Measurements from ENCODE around the gene PLAGL1. TPM values are rescaled to one million over a fixed set of nuclear protein-coding genes. Genes with fewer than 3 reads are reported as not detected.

PLAGL1 gene
- total and polyA plus RNA-seq, 2 of the 8 experiments (the other 6 are each of a cell fraction or from before 2014, with no cell fraction given) = 0.94 to 1.1 TPM

DNA sequence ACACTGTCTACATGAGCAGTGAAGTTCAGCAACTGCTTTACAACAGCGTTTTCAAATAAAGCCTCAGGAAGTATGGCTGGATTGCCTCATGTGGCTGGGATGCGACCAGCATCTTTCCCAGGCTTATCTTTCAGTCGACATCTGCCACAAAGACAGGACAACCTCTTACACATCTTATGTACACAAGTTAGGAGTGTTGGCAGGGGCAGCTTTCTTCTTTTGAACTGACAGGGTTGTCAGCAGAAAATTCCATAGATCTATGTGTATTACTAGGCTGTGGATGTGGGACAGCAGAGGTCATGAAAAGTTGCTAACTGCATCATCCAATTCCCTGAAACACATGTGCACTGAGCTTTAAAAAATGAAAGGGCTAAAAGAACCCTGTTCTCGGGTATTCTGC is 48.1 kb downstream of the PLAGL1 start (continued):
- TF ChIP-seq GTF2F1 (IDR thresholded peaks at IDR 0.05; ENCODE audit: borderline replicate concordance, low read depth, low read length) (no peak), CHD2 (IDR thresholded peaks at IDR 0.05; ENCODE audit: low read length) (no peak), SRF (IDR thresholded peaks at IDR 0.05; ENCODE audit: low read depth, low read length) (no peak), SUZ12 (IDR thresholded peaks at IDR 0.05; ENCODE audit: low read length) (0 out of 2 replicates have a peak, but pooled peaks have one; percentile 14), SAP30 (IDR thresholded peaks at IDR 0.05; ENCODE audit: insufficient read depth, insufficient replicate concordance, low read length) (no peak), SIN3A (conservative IDR thresholded peaks at IDR 0.05 in 1 of 2, IDR thresholded peaks at IDR 0.05 in 1 of 2; ENCODE audit: low read depth in 1 of 2, low read length in 2 of 2) (no peak), RAD21 (IDR thresholded peaks at IDR 0.05 in 1 of 2, conservative IDR thresholded peaks at IDR 0.05 in 1 of 2; ENCODE audit: low read depth in 2 of 2, low read length in 2 of 2) (no peak)
